Fibroblast of gingiva (primary cell): ENCODE results near the gene FAM50A.

Source experiments
- DNase-seq: peaks from one replicate; pipeline ENCODE4 v3.0.0-alpha.2; 2011; ENCODE audit warnings: low read depth

The FAM50A gene

DNA sequence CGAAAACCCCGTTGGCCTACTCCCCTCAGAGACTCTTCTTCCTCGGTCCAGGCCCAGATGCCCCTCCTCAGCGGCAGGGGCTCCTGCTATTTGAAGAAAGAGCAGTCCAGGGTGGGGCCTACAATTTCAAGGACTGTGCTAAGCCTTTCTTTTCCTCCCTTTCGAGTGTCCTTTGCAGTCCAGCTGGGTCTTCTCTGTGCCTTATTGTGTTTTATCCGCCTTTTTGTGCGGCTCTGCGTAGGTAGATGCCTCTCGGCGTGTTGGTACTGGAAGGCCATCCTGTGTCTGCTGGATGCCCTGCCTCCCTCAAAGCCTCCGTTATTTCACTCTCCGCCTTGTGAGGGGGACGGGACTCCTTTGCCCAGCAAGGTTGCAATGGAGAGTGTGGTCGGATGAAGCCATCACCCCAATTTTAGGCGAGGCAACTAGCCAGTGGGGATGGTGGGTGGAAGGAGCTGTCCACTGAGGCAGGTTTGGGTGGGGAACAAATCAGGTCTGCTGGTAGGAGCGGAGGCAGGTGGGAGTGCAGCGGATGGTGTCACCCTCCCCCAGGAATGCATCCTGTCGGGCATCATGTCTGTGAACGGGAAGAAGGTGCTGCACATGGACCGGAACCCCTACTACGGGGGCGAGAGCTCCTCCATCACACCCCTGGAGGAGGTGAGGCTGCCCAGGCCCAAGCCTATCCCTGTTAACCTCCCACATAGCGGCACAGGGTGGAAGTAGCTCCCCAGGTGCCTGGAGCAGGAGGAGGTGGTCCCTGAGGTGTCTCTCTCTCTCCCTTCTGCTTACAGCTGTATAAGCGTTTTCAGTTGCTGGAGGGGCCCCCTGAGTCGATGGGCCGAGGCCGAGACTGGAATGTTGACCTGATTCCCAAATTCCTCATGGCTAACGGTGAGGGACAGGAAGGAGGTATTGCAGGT is 5.7 kb upstream of the FAM50A start:
- no peak for DNase-seq

GRCh38 chrX:154439841-154440240 is 4.1 kb upstream of the FAM50A start:
- DNase-seq = no peak

DNA sequence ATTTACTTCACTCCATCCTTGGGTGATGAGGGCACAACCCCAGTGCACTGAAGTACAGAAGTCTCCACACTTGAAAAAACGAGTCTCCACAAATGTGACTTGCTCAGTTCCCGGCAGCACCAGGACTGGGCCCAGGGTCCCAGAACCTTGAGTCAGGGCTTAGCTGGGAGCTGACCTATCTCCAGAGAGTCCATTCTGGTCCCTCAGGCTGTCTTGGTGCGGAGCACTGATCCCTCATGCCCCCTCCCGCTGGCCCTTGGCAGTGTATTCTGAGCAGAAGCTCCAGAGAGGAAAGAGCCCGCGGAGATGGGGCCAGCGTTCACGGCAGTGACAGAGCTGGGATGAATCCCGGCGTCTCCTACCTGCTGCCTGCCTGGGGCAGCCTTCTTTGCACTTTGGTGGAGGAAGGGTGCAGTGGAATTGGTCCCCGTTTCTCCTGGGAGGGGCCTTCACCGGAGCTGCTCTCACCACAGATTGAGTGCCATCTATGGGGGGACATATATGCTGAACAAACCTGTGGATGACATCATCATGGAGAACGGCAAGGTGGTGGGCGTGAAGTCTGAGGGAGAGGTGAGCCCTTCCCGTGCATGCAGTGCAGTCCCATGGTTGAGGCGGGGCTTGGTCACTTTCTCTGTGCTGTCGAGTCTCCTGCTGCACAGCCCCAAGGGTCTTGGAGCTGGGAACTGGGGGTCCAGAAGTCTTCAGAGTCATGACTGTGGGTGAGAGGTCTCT is 3.2 kb upstream of the FAM50A start:
- no peak for DNase-seq

DNA sequence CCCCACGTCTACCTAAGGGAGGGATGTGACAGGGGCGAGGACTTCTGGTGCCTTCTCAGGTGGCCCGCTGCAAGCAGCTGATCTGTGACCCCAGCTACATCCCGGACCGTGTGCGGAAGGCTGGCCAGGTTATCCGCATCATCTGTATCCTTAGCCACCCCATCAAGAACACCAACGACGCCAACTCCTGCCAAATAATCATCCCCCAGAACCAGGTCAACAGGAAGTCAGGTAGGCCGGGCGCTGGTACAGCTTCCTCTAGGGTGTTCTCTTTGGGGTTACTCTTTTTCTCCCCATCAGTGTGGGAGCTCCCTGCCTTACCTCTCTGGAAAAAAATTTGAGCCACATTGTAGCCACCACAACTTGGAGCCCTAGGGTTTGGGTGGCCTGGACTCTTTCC is 2.4 kb upstream of the FAM50A start:
- DNase-seq = no peak

DNA sequence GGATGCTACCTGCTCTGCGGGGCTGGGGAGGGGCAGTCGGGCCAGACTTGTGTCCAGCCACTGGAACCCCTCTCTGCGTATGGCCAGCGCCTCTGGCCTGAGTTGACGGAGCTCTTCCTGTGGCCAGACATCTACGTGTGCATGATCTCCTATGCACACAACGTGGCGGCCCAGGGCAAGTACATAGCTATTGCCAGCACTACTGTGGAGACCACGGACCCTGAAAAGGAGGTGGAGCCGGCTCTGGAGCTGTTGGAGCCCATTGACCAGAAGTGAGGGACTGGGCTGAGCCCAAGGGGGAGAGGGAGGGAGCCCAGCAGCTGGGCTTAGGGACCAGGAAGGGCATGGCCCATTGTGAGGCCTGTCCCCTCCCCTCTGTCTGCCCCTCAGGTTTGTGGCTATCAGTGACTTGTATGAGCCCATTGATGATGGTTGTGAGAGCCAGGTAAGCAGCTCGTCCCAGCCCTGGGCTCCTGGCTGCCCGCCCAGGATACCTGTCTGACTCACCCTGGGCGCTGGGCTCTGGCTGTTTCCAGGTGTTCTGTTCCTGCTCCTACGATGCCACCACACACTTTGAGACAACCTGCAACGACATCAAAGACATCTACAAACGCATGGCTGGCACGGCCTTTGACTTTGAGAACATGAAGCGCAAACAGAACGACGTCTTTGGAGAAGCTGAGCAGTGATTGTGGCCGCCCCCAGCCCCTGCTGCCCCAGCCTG is 1.8 kb upstream of the FAM50A start:
- DNase-seq = no peak

GRCh38 chrX:154443479-154443910 is 446 bp upstream of the FAM50A start:
- no peak for DNase-seq

- DNase-seq = no peak
Observed at GRCh38 chrX:154444755-154445246, 860 bp downstream of the FAM50A start.

GRCh38 chrX:154445776-154446175 is 1.8 kb downstream of the FAM50A start:
- DNase-seq = no peak

GRCh38 chrX:154446430-154446829 is 2.5 kb downstream of the FAM50A start:
- no peak for DNase-seq

DNA sequence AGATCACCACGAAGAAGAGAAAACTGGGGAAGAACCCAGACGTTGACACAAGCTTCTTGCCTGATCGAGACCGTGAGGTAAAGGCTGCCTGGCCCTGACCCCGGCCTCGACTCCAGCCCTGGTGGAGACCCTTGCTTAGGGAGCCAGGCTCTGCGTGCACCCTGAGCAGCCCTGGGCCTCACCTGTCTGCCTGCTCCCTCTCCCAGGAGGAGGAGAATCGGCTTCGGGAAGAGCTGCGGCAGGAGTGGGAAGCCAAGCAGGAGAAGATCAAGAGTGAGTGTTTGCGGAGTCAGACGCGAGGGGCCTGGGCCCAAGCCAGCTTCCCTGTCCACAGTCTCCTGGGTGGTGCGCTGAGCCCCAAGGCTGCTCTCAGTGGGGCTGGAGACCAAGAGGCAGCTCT is 4.5 kb downstream of the FAM50A start:
- no peak for DNase-seq

DNA sequence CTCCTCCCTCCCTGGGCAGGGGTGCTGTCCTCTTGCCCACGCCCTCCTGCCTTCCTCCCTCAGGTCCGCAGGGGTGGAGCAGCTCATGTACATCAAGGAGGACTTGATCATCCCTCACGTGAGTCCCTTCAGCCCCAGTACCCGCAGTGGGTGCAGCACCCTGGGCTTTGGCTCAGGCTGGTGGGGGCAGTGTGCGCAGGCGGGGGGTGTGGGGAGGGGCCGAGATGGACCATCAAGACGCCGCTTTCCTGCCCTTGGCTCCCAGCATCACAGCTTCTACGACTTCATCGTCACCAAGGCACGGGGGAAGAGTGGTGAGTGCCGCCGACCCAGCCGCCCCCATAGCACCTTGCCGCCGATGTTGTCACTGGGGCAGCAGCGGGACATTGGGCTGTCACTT is 5.7 kb downstream of the FAM50A start:
- no peak for DNase-seq

GRCh38 chrX:154450312-154450711 is 6.4 kb downstream of the FAM50A start:
- no peak for DNase-seq

DNA sequence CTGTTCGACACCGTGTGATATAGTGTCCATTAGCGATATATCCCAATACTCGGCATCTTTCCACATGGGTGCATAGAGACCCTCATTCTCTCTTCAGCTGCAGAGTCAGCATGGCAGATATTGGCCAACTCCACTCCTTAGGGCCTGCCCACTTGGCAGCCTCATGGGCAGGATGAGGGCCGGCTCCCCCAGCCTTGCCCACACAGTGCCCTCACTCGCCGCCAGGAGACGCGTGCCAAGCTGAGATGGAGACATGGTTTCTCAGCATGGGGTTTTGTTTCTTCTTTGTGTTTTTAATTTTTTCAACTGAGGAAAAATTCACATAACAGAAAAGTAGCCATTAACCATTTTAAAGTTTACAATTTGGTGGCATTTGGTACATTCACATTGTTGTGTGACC is 8.9 kb downstream of the FAM50A start:
- DNase-seq = no peak

DNA sequence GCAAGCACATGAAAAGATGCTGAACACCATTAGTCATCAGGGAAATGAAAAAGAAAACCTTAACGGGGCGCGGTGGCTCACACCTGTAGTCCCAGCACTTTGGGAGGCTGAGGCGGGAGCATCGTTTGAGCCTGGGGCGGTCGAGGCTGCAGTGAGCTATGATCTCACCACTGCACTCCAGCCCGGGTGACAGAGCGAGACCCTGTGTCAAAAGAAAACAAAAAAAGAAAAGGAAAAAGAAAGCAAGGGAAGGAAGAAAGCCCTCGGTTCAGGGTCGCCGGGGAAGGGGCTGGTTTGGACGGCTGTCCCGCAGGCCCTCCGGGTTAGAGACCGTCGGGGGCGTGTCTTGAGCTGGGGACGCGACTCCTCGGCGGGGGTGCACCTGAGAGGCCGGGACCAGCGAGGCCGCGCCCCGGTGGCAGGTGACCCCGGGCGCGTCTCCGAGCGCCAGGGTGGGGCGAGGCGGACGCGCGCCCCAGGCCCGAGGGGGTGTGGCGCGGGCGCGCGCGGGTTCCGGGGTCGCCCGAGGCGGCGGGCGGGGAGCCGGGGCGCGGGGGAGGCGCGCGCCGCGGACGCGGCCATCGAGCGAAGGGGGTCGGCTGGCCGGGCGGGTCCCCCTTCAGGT is 13.7 kb downstream of the FAM50A start:
- peak; percentile 10 for DNase-seq

GRCh38 chrX:154458116-154458953 is 14.4 kb downstream of the FAM50A start, which contains the start of gene PLXNA3:
TSS of gene PLXNA3 (plus strand) at chrX:154458281. CDS start at chrX:154460184, 1,903 bp downstream.
- peak; percentile 31 for DNase-seq

GRCh38 chrX:154458954-154459778 is 15.2 kb downstream of the FAM50A start:
- peak; percentile 47 for DNase-seq

GRCh38 chrX:154459832-154460231 is 15.9 kb downstream of the FAM50A start:
- no peak for DNase-seq

- DNase-seq = no peak
Observed at GRCh38 chrX:154460326-154460725, 16.4 kb downstream of the FAM50A start.

DNA sequence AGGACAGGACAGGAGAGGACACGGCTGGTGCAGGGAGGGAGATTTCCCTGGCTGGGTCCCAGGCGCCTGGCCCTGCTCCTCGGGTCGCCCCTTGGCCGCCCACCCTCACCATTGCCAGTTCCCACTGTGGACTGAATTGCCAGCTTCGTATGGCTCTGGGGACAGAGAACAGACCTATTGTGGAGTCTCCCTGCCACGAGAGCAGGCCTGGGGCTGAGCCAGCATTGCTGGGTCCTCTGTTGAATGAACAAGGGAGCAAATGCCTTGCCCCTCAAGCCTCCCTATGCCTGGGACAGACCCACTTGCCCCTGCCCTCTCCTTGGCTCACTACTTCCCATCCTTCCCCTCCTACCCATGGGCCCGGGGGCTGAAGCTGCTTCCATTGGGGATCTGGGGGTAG is 18.5 kb downstream of the FAM50A start:
- no peak for DNase-seq
